GM19238 (cell line): ENCODE measurements around the gene MRPS16.

Experiments
- DNase-seq: peaks from one replicate; pipeline ENCODE4 v3.0.0; 2011; ENCODE audit warnings: low spot score; ENCODE audit not compliant: insufficient read length

The MRPS16 gene

DNA sequence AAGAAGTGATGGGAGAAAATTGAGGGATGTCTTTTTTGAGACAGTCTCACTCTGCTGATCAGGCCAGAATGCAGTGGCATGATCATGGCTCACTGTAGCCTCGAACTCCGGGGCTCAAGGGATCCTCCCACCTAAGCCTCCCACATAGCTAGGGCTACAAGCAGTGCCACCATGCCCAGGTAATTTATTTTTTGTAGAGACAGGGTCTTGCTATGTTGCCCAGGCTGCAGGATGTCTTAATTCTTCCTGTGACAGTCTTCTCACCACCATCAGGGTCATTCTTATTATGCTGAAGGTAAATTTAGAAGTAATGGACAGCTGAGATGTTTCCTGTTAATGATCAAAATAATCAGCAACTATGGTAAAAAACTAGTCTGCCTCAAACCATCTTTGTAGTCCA, 12.5 kb downstream of the MRPS16 start:
- DNase-seq = no peak

DNA sequence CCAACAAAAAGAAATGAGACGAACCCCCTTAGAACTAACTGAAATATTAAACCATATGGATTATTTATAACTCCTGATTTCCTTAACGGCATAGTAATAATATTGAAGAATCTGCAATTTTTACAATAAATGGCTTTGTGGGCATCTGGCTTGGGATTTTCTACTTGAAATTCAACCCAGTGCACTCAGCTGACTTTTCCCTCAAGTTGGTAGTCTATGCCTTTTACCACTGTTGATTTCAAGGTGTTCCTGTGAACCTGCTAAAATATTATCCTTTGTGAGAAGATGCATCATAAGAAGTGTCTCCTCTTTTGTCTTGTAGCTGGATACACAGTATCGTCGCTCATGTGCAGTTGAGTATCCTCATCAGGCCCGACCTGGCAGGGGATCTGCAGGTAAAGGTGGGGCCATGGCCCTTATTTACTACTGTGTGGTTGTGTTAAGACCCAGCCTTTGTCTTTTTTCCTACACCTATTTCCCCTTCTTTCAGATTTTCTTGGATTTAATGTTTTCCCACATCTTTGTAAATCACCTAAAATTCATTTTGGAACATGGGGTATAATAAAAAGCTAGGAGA, 13.4 kb downstream of the MRPS16 start:
- no peak for DNase-seq

DNA sequence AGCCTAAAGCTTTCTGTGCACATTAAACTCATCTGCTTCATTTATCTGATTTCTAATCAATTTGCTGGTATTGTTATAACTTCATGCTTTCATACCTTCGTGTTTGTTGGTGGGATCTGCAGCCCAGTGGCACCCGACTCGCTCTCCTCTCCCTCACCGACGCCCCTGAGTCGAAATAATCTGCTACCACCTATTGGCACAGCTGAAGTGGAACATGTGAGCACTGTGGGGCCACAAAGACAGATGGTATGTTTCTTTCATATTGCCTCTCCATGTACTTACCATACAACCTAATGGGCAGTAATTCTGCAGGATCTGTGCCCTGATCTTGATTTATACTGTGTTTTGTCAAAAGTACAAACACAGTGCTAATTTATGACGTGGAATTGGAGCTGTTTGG, 17.7 kb downstream of the MRPS16 start:
- DNase-seq = no peak

DNA sequence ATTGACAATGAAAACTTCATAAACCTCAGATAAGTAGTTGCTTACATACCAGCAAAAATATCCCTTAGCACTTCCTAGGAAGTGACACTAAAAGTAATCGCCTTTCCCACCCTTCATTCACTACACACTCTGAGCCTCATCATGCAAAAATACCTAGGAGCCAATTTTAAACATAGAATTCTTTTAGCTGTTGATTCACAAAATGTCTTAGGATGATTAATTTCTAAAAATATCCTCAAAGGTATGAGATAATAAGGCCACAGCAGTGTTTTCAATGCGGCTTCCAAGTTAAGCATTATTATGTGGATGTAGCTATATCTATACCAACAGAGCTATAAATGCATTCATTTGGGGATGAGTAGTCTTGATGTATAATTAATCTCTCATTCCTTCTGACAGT, 18.6 kb downstream of the MRPS16 start:
- DNase-seq = no peak

DNA sequence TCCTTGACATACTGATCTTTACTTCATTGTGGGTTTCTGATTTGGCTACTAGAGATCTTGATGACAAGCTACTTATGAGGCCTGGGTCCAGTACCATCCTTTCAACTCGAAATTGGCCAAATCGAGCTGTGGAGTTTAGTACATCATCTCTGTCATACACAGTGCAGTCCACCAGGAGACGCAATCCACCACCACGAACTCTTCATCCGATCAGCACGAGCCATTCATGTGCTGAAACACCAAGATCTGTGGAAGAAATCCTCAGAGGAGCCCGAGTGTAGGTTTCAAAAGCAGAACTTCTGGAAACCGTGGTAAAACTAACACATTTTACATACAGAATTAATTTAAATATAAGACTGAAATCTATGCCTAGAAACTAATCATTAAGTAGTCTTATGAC, 19.6 kb downstream of the MRPS16 start:
- no peak for DNase-seq

DNA sequence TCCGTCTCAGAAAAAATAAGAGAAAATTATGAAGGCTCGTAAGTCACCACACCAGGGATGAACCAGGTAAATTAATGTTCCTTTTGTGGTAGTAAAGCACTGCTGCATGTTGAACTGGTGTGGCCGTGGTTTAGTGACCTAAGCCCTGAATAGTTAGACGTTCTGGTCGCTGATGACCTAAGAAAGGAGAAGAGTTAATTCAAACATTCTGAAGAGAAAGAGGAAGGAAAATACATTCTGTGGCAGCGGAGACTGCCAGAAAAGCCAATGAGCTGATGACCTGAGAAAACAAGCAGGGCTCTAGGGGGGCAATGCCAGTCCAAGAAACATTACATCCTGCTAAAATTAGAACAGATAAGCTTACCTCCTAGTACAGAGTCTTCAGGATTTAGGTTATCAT, 22.9 kb downstream of the MRPS16 start:
- no peak for DNase-seq

DNA sequence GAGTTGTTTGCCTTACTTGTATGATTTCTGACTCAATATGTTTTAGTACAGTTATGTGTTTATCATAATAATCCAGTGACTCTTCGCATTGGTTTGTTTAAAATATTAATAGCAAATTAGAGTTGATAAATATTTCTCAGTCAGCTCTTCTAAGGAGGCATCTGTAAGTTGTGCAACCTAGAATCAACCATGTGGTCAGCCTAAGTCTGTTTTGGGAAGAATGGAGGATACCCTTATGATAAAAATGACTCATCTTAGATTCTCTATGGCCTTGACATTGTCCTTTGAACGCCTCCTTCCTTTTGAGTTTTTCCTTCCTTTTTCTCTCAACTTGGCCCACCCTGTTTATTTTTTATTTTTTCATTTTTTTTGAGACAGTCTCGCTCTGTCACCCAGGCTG, 24.2 kb downstream of the MRPS16 start:
- no peak for DNase-seq

DNA sequence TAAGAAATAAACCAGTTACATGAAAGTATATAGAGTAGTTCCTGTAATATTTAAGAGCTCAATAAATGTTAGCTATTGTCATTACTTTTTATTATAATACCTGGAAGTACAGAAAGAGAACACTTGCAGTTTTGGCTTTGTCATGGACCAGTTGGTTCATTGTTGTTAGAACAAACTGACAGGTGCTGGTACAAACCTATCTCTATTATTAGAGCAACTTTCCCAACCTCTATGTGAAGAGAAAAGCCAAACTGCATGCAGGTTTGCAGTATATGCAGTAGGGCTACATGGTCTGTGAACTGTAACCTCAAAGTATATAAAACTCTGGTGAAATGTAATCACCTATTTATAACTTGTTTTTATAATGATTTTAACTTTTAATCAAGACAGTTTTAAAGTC, 25.8 kb downstream of the MRPS16 start:
- no peak for DNase-seq

DNA sequence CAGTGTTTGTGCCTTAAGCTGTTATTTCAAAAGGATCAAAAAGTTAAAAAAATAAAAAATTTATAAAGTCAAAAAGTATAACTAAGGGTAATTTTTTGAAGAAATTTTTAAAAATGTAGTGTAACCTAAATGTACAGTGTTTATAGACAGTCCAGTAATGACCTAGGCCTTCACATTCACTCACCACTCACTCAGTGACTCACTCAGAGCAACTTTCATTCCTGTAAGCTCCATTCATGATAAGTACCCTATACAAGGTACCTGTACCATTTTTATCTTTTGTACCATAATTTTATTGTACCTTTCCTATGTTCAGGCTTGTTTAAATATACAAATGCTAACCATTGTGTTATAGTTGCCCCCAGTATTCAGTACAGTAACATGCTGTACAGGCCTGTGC, 26.9 kb downstream of the MRPS16 start:
- DNase-seq = no peak

DNA sequence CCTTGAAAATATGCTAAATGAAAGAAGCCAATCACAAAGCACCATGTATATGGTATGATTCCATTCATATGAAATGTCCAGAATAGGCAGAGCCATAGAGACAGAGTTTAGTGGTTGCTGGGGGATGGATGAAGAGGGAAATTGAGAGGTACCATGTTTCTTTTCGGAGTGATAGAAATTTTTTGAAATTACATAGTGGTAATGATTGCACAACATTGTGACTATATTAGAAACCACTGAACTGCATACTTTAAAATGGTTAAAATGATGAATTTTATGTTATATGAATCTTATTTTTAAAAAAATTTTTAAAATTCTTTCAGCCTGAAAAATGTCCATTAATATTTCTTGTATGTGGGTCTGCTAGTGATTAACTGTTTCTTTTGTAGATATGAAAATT, 31.5 kb downstream of the MRPS16 start:
- no peak for DNase-seq

DNA sequence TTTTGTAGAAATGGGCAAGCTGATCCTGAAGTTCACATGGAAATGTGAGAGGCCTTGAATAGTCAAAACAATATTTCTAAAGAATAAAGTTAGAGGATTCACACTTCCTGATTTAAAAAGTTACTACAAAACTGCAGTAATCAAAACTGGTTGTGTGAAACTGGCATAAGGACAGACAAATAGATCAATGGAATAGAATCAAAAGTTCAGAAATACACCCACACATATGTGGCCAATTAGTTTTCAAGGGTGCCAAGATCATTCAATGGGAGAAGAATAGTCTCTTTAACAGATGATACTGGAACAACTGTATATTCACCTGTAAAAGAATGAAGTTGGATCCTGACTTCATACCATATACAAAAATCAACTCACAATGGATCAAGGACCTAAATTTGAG, 33.1 kb downstream of the MRPS16 start:
- DNase-seq = no peak

DNA sequence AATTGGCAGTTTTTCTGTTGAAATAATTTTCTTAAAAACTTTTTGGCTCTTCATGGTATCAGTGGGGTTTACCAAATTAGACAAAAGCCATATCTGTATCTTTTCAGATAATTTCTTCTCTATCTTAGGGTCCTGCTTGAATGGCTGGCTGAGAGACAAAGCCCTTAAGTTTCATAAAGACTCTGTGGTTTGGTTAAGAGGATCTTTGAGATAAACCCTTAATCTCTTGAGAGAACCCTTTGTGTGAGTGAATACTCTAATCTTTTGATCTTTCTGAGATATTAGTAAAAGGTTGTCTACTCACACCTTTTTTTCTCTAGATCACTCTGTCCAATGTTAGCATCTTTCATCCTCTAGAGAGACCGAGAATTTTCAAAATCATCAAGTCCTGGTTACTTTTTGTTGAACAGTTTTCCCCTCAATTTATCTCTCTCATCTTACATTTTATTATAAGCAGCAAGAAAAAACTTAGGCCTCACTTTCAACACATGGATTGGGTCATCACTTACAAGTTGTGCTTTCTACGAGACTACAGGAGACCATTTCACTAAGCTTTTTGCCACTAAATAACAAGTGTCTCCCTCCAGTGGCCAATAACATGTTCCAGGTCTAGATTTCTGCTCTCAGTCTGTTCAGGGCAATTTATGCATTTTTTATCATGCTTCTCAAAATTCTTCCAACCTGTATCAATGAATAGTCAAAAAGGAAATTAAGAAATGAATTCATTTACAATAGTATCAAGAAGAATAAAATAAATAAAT, 33.8 kb downstream of the MRPS16 start:
- no peak for DNase-seq

DNA sequence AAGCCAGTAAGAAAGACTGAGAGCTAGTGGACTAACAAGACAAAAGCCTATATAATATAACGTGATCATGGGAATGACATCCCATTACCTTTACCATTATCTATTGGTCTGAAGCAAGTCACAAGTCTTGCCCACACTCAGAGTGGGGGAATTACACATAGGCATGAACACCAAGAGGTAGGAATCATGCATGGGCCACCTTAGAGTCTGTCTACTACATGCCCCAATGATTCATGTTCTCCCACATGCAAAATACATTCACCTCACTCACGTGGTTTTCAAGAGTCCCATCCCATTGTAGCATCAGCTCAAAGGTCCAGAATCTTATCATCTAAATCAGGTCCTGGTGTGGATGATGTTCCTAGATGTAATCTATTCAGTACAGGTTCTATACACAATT, 34.8 kb downstream of the MRPS16 start:
- DNase-seq = no peak

DNA sequence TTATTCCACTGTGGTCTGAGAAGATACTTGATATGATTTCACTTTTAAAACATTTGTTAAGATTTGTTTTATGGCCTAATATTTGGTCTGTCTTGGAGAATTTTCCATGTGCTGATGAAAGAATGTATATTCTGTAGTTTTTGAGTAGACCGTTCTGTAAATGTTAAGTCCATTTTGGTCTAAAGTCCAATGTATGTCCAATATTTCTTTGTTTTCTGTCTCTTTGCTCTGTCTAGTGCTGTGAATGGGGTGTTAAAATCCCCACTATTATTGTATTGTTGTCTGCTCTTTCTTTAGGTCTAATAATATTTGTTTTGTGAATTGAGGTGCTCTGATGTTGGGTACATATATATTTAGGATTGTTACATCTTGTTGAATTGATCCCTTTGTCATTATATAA, 36.7 kb downstream of the MRPS16 start:
- DNase-seq = no peak

DNA sequence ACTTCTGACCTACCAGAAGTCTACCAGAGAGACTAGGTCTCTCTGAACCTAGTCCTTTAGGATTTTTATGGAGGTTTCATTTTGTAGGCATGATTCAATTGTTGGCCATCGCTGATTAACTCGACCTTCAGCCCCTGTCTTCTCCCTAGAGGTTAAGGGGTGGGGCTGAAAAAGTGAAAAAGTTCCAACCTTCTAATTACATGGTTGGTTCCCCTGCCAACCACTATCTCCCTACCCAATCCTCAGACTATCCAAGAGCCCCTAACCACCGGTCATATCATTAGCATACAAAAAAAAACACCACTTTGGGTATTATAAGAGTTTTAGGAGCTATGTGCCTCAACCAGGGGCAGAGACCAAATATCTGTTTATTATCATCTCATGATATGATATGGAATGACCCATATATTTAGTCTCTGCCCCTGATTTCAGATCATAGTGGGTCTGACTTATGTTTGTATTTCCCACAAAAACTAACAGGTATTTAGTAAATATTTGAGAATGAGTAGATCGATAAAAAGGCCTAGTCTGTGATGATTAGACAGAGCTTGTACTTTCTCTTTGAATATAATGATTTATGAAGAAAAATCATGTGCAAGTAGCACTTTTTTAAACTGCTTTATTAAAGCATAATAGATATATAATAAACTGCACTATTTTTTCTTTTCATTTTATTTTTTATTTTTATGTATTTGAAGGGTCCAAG, 41.2 kb downstream of the MRPS16 start:
- no peak for DNase-seq

DNA sequence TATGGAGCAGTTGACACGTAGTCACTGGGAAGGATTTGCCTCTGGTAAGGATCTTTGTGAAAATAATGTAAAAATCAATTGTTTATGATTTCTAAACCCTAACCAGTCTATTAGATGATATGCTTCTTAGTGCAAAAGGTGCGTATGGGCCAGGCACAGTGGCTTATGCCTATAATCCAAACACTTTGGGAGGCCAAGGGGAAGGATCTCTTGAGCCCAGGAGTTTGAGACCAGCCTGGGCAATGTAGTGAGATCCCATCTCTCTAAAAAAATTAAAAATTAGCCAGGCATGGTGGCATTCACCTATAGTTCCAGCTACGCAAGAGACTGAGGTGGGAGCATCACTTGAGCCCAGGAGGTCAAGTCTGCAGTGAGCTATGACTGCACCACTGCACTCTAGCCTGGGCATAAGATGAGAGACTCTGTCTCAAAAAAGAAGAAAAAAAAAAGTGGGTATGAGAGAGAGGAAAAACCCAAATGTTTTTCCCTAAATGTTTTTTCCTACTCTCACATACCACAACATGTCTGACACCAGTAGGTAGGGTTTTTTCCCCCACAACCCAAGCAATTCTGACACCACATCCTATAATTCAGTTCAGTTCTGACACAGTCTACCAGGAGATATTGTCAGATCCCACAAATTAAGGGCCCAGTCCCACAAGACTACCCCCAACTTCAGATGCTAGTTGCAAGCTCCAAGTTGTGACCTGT, 41.9 kb downstream of the MRPS16 start:
- no peak for DNase-seq

DNA sequence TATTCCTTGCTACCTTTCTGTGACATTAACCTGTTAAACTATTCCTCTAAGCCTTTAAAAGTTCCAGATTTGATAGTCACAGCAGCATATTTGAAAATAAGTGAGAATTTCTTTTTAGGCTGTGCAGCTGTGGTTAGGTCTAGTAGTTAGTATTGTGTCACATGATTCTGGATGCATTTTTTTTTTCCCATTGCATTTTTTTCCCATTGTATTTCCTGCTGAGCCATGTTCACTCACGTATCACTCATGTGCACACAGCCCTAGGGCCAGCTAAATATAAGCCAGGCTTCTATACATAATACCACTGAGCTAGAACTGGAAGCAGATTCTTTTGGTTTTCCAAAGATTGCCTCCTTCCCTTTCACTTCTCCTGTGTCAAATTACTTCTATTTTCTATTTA, 42.7 kb downstream of the MRPS16 start:
- no peak for DNase-seq

DNA sequence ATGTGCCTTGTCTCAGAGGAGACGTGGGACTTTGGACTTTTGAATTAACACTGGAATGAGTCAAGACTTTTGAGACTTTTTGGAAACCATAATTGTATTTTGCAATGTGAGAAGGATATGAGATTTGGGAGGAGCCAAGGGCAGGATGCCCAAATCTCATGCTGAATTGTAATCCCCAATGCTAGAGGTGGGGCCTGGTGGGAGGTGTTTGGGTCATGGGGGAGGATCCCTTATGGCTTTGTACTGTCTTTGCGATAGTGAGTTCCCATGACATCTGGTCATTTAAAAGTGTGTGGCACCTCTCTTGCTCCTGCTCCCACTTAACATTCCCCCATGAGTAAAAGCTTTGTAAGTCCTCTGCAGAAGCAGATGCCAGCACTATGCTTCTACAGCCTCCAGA, 44.6 kb downstream of the MRPS16 start:
- no peak for DNase-seq

DNA sequence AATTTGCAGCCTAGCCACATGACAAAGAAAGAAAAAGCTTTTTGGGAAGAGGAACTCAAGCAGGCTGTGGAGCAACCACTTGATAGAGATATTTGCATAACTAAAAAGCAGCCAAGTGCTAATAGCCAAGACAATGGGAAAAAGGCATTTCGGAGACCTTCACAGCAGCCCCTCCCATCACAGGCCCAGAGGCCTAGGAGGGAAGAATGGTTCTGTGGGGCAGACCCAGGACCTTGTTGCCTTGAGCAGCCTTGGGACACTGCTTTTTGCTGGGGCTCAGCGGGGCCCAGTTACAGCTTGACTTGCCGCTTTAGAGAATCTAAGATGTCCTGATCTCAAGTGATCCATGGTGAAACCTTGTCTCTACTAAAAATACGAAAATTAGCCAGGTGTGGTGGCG, 46.1 kb downstream of the MRPS16 start:
- DNase-seq = no peak

DNA sequence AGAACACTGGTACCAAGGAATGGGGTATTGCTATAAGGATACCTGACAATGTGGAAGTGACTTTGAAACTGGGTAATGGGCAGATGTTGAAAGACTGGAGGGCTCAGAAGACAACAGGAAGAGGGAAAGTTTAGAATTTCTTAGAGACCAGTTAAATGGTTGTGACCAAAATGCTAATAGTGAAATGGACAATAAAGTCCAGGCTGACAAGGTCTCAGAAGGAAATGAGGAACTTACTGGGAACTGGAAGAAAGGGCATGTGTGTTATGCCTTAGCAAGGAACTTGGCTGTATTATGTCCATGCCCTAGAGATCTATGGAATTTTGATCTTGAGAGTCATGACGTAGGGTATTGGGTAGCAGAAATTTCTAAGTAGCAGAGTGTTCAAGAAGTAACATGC, 46.6 kb downstream of the MRPS16 start:
- no peak for DNase-seq

DNA sequence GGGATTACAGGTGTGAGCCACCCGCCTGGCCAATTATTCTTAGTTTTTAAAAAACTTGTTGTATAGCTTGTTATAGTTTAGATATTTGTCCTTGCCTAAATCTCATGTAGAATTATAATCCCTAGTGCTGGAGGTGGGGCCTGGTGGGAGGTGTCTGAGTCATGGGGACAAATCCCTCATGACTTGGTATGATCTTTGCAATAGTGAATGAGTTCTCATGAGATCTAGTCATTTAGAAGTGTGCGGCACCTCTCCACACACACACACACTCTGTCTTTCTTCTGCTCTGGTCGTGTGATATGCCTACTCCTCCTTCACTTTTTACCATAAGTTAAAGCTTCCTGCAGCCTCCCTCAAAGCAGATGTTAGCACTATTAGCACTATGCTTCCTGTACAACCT, 47.4 kb downstream of the MRPS16 start:
- DNase-seq = no peak
